Activated B cell treated with CpG ODN at 0.5 μM for 24 hours (primary cell): Measurements from ENCODE around the gene TSTD2. TPM values are rescaled to one million over a fixed set of nuclear protein-coding genes. Genes with fewer than 3 reads are reported as not detected.

Experiments used
- ATAC-seq: fragments of 200-7000 bp; cut with Tn5 transposase; one replicate; pipeline ENCODE4 v1.10.0; 2021; ENCODE audit warnings: low read depth, mild to moderate bottlenecking, moderate library complexity
- CTCF ChIA-PET: fragments of 350-600 bp; sonication (Branson Sonifier 250); formaldehyde crosslinking; loops from one replicate; lab custom pipeline; 2021; ENCODE audit warnings: antibody characterized with exemption; lab: Charles Lee
- POLR2A ChIA-PET: fragments of 350-600 bp; sonication (Branson Sonifier 250); formaldehyde crosslinking; loops from one replicate; lab custom pipeline; 2021; ENCODE audit warnings: antibody characterized with exemption; lab: Charles Lee
- DNase-seq: peaks from one replicate; pipeline ENCODE4 v3.0.0; 2022
- H3K27ac Mint-ChIP-seq: one replicate; pipeline ENCODE4 v1.8.0; 2020; ENCODE audit warnings: mixed read lengths
- H3K27me3 Mint-ChIP-seq: one replicate; pipeline ENCODE4 v1.8.0; 2021; ENCODE audit warnings: mixed read lengths
- H3K36me3 Mint-ChIP-seq: one replicate; pipeline ENCODE4 v1.8.0; 2021; ENCODE audit warnings: low read depth, mixed read lengths
- H3K4me1 Mint-ChIP-seq: one replicate; pipeline ENCODE4 v1.8.0; 2021; ENCODE audit warnings: mixed read lengths
- H3K4me3 Mint-ChIP-seq: one replicate; pipeline ENCODE4 v1.8.0; 2020; ENCODE audit warnings: mild to moderate bottlenecking, mixed read lengths
- H3K9me3 Mint-ChIP-seq: one replicate; pipeline ENCODE4 v1.8.0; 2020; ENCODE audit warnings: mixed read lengths
- CTCF ChIP-seq: fragments of 200-600 bp; IDR thresholded peaks from one replicate; pipeline ENCODE4 v1.8.0; 2022; ENCODE audit warnings: antibody characterized with exemption, mild to moderate bottlenecking
- intact Hi-C: fragments of 100-400 bp; cut with micrococcal nuclease; formaldehyde crosslinking; loops from one replicate; pipeline ENCODE4 v1.15.1; 2024
- total RNA-seq: library from RNA; stranded (reverse); gene quantifications from 2 replicates; pipeline ENCODE4 v1.2.3, GENCODE V29; 2022

TSTD2 gene
- total RNA-seq, 1 donor from 2014 or later, result 21.6 TPM

- H3K27me3 Mint-ChIP-seq, result no peaks in the 10 kb centered on the region
- CTCF ChIA-PET, result interaction anchor here (1.1 kb wide), 1 partner anchor 36 kb away, joined by 3 read pairs; the partner anchor contains the start of gene NCBP1
- peaks cover 2% of the 10 kb centered on the region for H3K4me1 Mint-ChIP-seq
- no peak for TF ChIP-seq CTCF
- DNase-seq, result no peak
- no peaks in the 10 kb centered on the region for H3K9me3 Mint-ChIP-seq
- no peak for ATAC-seq
- H3K27ac Mint-ChIP-seq, result no peak overlapping the region
- POLR2A ChIA-PET, result no interaction called here
- H3K4me3 Mint-ChIP-seq, result no peak overlapping the region
- peaks cover 91% of the 10 kb centered on the region for H3K36me3 Mint-ChIP-seq
- intact Hi-C loops, result no loop called here
Observed at GRCh38 chr9:97670586-97670985, 37.4 kb upstream of the TSTD2 start.

GRCh38 chr9:97668485-97668884 lies 35.3 kb upstream of the TSTD2 start:
- ChIA-PET CTCF (no interaction called here), POLR2A (no interaction called here)
- no peak overlapping the region for H3K4me3 Mint-ChIP-seq
- no peaks in the 10 kb centered on the region for H3K27me3 Mint-ChIP-seq
- no peaks in the 10 kb centered on the region for H3K9me3 Mint-ChIP-seq
- no peak overlapping the region for H3K27ac Mint-ChIP-seq
- ATAC-seq (no peak), DNase-seq (no peak)
- TF ChIP-seq CTCF, result no peak
- peaks cover 90% of the 10 kb centered on the region for H3K36me3 Mint-ChIP-seq
- peaks cover 2% of the 10 kb centered on the region for H3K4me1 Mint-ChIP-seq
- intact Hi-C loops, result no loop called here

- no peak for TF ChIP-seq CTCF
- POLR2A ChIA-PET, result no interaction called here
- no peaks in the 10 kb centered on the region for H3K27me3 Mint-ChIP-seq
- H3K36me3 Mint-ChIP-seq, result peaks cover 92% of the 10 kb centered on the region
- peak overlapping the region; percentile 1 for H3K27ac Mint-ChIP-seq
- H3K4me3 Mint-ChIP-seq, result no peak overlapping the region
- no peaks in the 10 kb centered on the region for H3K9me3 Mint-ChIP-seq
- DNase-seq (no peak), ATAC-seq (no peak)
- intact Hi-C loops, result no loop called here
- peaks cover 2% of the 10 kb centered on the region for H3K4me1 Mint-ChIP-seq
- CTCF ChIA-PET, result interaction anchor here (1.0 kb wide), 1 partner anchor 13 kb away, joined by 3 read pairs; no protein-coding TSS in a partner anchor
Observed at GRCh38 chr9:97666907-97667686, 33.9 kb upstream of the TSTD2 start.

GRCh38 chr9:97665742-97666141 lies 32.6 kb upstream of the TSTD2 start:
- Mint-ChIP-seq H3K9me3 (no peaks in the 10 kb centered on the region), H3K4me1 (peaks cover 2% of the 10 kb centered on the region), H3K4me3 (no peak overlapping the region), H3K36me3 (peaks cover 88% of the 10 kb centered on the region), H3K27ac (no peak overlapping the region), H3K27me3 (no peaks in the 10 kb centered on the region)
- TF ChIP-seq CTCF, result no peak
- intact Hi-C loops, result no loop called here
- DNase-seq, result no peak
- ChIA-PET POLR2A (no interaction called here), CTCF (no interaction called here)
- ATAC-seq, result no peak

GRCh38 chr9:97660847-97661246 lies 27.7 kb upstream of the TSTD2 start:
- POLR2A ChIA-PET, result interaction anchor here (1.1 kb wide), 1 partner anchor 27 kb away, joined by 3 read pairs; the partner anchor contains the start of genes NCBP1 and TSTD2
- peaks cover 89% of the 10 kb centered on the region for H3K36me3 Mint-ChIP-seq
- CTCF ChIA-PET, result no interaction called here
- no peak overlapping the region for H3K27ac Mint-ChIP-seq
- ATAC-seq (no peak), DNase-seq (no peak)
- intact Hi-C loops, result no loop called here
- H3K9me3 Mint-ChIP-seq, result no peaks in the 10 kb centered on the region
- H3K4me1 Mint-ChIP-seq, result peaks cover 9% of the 10 kb centered on the region
- no peak for TF ChIP-seq CTCF
- H3K27me3 Mint-ChIP-seq, result no peaks in the 10 kb centered on the region
- H3K4me3 Mint-ChIP-seq, result no peak overlapping the region
